H1 (cell line): ENCODE results near the gene ZHX3. TPM values are rescaled to one million over a fixed set of nuclear protein-coding genes. Genes with fewer than 3 reads are reported as not detected.
A peak's percentile ranks its signal among the peaks of the same experiment; 100 is the strongest.

Experiments used
- CTCF ChIA-PET: fragments of 300-600 bp; sonication (Branson Sonifier 250); formaldehyde crosslinking; loops from one replicate; lab custom pipeline; 2021; ENCODE audit not compliant: partially characterized antibody; lab: Charles Lee
- POLR2A ChIA-PET: fragments of 300-600 bp; sonication (Branson Sonifier 250); formaldehyde crosslinking; loops from one replicate; lab custom pipeline; 2021; ENCODE audit warnings: inconsistent platforms; ENCODE audit not compliant: partially characterized antibody; lab: Charles Lee
- DNase-seq, 2 experiments: peaks; one replicate each; pipeline versions ENCODE4 v3.0.0 to v3.0.0-alpha.2; 2010 to 2022; ENCODE audit warnings: low spot score in 2 of 2, low read depth in 1 of 2, mixed read lengths in 1 of 2
- FAIRE-seq: peaks from 2 replicates; lab custom pipeline; 2011; peaks lifted over from hg19 to GRCh38; lab: Jason Lieb, UNC
- H2AFZ ChIP-seq: 2 replicates; pipeline ENCODE4 v1.8.1; 2012; ENCODE audit warnings: low read length, inconsistent platforms
- H2AK5ac ChIP-seq: 2 replicates; pipeline ENCODE4 v1.6.1; 2013; ENCODE audit warnings: low read depth, low read length
- H2BK120ac ChIP-seq: replicated peaks from 2 replicates; pipeline ENCODE3; 2013; ENCODE audit warnings: low read depth, low read length, inconsistent platforms
- H2BK12ac ChIP-seq: 2 replicates; pipeline ENCODE4 v1.6.1; 2013; ENCODE audit warnings: low read depth, low read length
- H2BK15ac ChIP-seq: 2 replicates; pipeline ENCODE4 v1.6.1; 2013; ENCODE audit warnings: low read length
- H2BK20ac ChIP-seq: 2 replicates; pipeline ENCODE4 v1.6.1; 2013; ENCODE audit warnings: low read length
- H2BK5ac ChIP-seq: 2 replicates; pipeline ENCODE4 v1.6.1; 2013; ENCODE audit warnings: low read depth, low read length
- H3K14ac ChIP-seq: 2 replicates; pipeline ENCODE4 v1.6.1; 2013; ENCODE audit warnings: inconsistent platforms; ENCODE audit not compliant: insufficient read length
- H3K18ac ChIP-seq: 2 replicates; pipeline ENCODE4 v1.6.1; 2013; ENCODE audit warnings: low read length; ENCODE audit errors: extremely low read depth
- H3K23ac ChIP-seq: 2 replicates; pipeline ENCODE4 v1.6.1; 2013; ENCODE audit warnings: inconsistent platforms; ENCODE audit not compliant: insufficient read length
- H3K23me2 ChIP-seq: 2 replicates; pipeline ENCODE4 v1.6.1; 2013; ENCODE audit warnings: low read depth, low read length
- H3K27ac ChIP-seq: 2 replicates; pipeline ENCODE4 v1.6.1; 2011; ENCODE audit warnings: low read depth, low read length, inconsistent platforms
- H3K27me3 ChIP-seq, 4 experiments: replicated peaks in 1 of 4; 1 replicate in 1 of 4; 2 replicates in 3 of 4; pipeline versions ENCODE4 v1.6.1 to v1.8.1; 2011 to 2013; ENCODE audit warnings: low read length in 3 of 4, mild to moderate bottlenecking in 3 of 4, inconsistent platforms in 2 of 4, mixed read lengths in 2 of 4, moderate library complexity in 1 of 4; ENCODE audit not compliant: control insufficient read depth in 3 of 4, insufficient read depth in 3 of 4; ENCODE audit errors: extremely low read depth in 1 of 4
- H3K36me3 ChIP-seq, 4 experiments: 2 replicates each; pipeline versions ENCODE4 v1.6.1 to v1.8.1; 2011 to 2013; ENCODE audit warnings: mild to moderate bottlenecking in 4 of 4, low read length in 3 of 4, moderate library complexity in 2 of 4, control low read depth in 1 of 4, inconsistent platforms in 1 of 4; ENCODE audit not compliant: insufficient read depth in 4 of 4, control insufficient read depth in 2 of 4
- H3K4ac ChIP-seq: replicated peaks from 2 replicates; pipeline ENCODE3; 2013; ENCODE audit warnings: low read length, low read depth, mixed read lengths, inconsistent platforms; ENCODE audit not compliant: insufficient read length
- H3K4me1 ChIP-seq, 4 experiments: replicated peaks in 1 of 4; 1 replicate in 1 of 4; 2 replicates in 3 of 4; pipeline versions ENCODE4 v1.6.1 to v1.8.1; 2011 to 2013; ENCODE audit warnings: low read length in 3 of 4, inconsistent platforms in 2 of 4, mixed read lengths in 1 of 4; ENCODE audit not compliant: insufficient read depth in 4 of 4, control insufficient read depth in 3 of 4
- H3K4me2 ChIP-seq, 2 experiments: 2 replicates each; pipeline versions ENCODE4 v1.6.1 to v1.8.1; 2011 to 2013; ENCODE audit warnings: low read depth in 2 of 2, low read length in 2 of 2, control low read depth in 1 of 2, inconsistent platforms in 1 of 2, mild to moderate bottlenecking in 1 of 2; ENCODE audit not compliant: insufficient read depth in 1 of 2
- H3K4me3 ChIP-seq, 4 experiments: fragments of 200-600, 300-600 bp in 1 of 4; sonication (generic), shearing (Covaris generic), sonication (Bioruptor Twin) in 1 of 4; 2 replicates each; pipeline versions ENCODE4 v1.5.1 to v1.8.1; 2011 to 2016; ENCODE audit warnings: low read length in 4 of 4, low read depth in 3 of 4, control low read depth in 2 of 4, inconsistent platforms in 2 of 4, mild to moderate bottlenecking in 2 of 4, mixed read lengths in 1 of 4, moderate library complexity in 1 of 4; ENCODE audit not compliant: insufficient read depth in 2 of 4; ENCODE audit errors: extremely low read depth in 1 of 4
- H3K56ac ChIP-seq: replicated peaks from 2 replicates; pipeline ENCODE3; 2013; ENCODE audit warnings: low read depth, mild to moderate bottlenecking, mixed read lengths, low read length, inconsistent platforms; ENCODE audit not compliant: insufficient read length
- H3K79me1 ChIP-seq: 2 replicates; pipeline ENCODE4 v1.6.1; 2013; ENCODE audit warnings: low read depth, low read length, control low read depth
- H3K79me2 ChIP-seq, 2 experiments: 2 replicates each; pipeline versions ENCODE4 v1.6.1 to v1.8.1; 2012 to 2013; ENCODE audit warnings: low read length in 2 of 2, mild to moderate bottlenecking in 2 of 2, inconsistent platforms in 1 of 2; ENCODE audit not compliant: insufficient read depth in 2 of 2, control insufficient read depth in 1 of 2
- H3K9ac ChIP-seq, 4 experiments: replicated peaks in 1 of 4; 1 replicate in 1 of 4; 2 replicates in 3 of 4; pipeline versions ENCODE4 v1.6.1 to v1.8.1; 2011 to 2013; ENCODE audit warnings: low read depth in 3 of 4, low read length in 3 of 4, control low read depth in 2 of 4, mild to moderate bottlenecking in 2 of 4, moderate library complexity in 2 of 4, inconsistent platforms in 1 of 4; ENCODE audit errors: extremely low read depth in 1 of 4
- H3K9me3 ChIP-seq, 2 experiments: 2 replicates each; pipeline versions ENCODE4 v1.6.1 to v1.8.1; 2012 to 2013; ENCODE audit warnings: mild to moderate bottlenecking in 2 of 2, moderate library complexity in 2 of 2, control low read depth in 1 of 2, inconsistent platforms in 1 of 2, low read depth in 1 of 2, low read length in 1 of 2, mixed read lengths in 1 of 2; ENCODE audit not compliant: insufficient read depth in 2 of 2
- H4K20me1 ChIP-seq, 2 experiments: replicated peaks in 1 of 2; 2 replicates each; pipeline versions ENCODE3 to v1.8.1; 2011 to 2013; ENCODE audit warnings: inconsistent platforms in 2 of 2, low read length in 2 of 2, mild to moderate bottlenecking in 1 of 2; ENCODE audit not compliant: insufficient read depth in 2 of 2, control insufficient read depth in 1 of 2
- H4K5ac ChIP-seq: 2 replicates; pipeline ENCODE4 v1.6.1; 2013; ENCODE audit warnings: low read length, low read depth, mixed read lengths, inconsistent platforms; ENCODE audit not compliant: insufficient read length
- H4K8ac ChIP-seq: 2 replicates; pipeline ENCODE4 v1.8.0; 2013; ENCODE audit warnings: mild to moderate bottlenecking, moderate library complexity, low read length, inconsistent platforms; ENCODE audit not compliant: insufficient read depth; ENCODE audit errors: extremely low read depth
- H4K91ac ChIP-seq: replicated peaks from 2 replicates; pipeline ENCODE3; 2013; ENCODE audit warnings: low read length, mixed read lengths, inconsistent platforms; ENCODE audit not compliant: insufficient read length
- WGBS, 2 experiments: shearing (Covaris generic) in 1 of 2; methylation state at CpG; one replicate each; pipeline versions ENCODE4 v1.1.6 to v1.1.7; 2013 to 2015; ENCODE audit warnings: low lambda C conversion rate in 2 of 2, mixed read lengths in 2 of 2, inconsistent platforms in 1 of 2, low coverage in 1 of 2, missing lambda C conversion rate in 1 of 2; ENCODE audit not compliant: insufficient replicate concordance in 2 of 2, insufficient coverage in 1 of 2, insufficient read length in 1 of 2; ENCODE audit errors: extremely low coverage in 1 of 2, missing lambda C conversion rate in 1 of 2; 5-methylcytosine and 5-hydroxymethylcytosine counted together
- polyA plus RNA-seq, 7 experiments: library from polyadenylated mRNA; depleted of rRNA in 3 of 7; stranded (reverse) in 5 of 7; unstranded in 2 of 7; fragments of >200 nt in 5 of 7; fragments of 200-250 nt in 2 of 7; gene quantifications; 1 replicate in 5 of 7; 2 replicates in 1 of 7; 4 replicates in 1 of 7; pipeline versions ENCODE4 v1.2.1 to v1.2.3, GENCODE V29; 2011 to 2013; ENCODE audit warnings: missing spikeins in 2 of 7, mixed read lengths in 2 of 7
- total RNA-seq: library from RNA; stranded (reverse); fragmentation: NEBNext Ultra II Directional; extraction: Animal tissue kit (Norgen Biotek cat#: 25700); gene quantifications from 2 replicates; pipeline ENCODE4 v1.2.1, GENCODE V29; 2021

The ZHX3 gene
- total and polyA plus RNA-seq, 2 of the 8 experiments (the other 6 are each of a cell fraction or from before 2014, with no cell fraction given) = 1.00 to 7.8 TPM

DNA sequence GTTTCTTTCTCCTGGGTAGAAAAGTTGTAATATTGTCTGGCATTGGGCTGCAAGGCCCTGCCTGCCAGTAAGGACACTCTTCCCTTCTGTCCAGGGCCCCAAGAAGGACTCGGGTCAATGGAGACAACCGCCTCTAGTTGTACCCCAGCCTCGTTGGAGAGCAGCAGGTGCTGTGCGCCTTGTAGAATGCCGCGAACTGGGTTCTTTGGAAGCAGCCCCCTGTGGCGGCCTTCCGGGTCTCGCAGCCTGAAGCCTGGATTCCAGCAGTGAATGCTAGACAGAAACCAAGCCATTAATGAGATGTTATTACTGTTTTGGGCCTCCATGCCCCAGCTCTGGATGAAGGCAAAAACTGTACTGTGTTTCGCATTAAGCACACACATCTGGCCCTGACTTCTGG, 143.2 kb downstream of the ZHX3 start:
- Histone ChIP-seq H2BK20ac (no peak overlapping the region), H2AK5ac (no peak overlapping the region), H3K4me1 (peaks cover 0 to 4% (median 0%) of the 10 kb centered on the region in 4 experiments; a peak in 1 of 7 replicates), H3K56ac (no peak overlapping the region), H3K4me2 (no peak overlapping the region), H3K23me2 (no peaks in the 10 kb centered on the region), H4K91ac (no peak overlapping the region), H3K4me3 (no peak overlapping the region), H3K23ac (no peak overlapping the region), H3K9me3 (no peaks in the 10 kb centered on the region), H3K27ac (no peak overlapping the region), H4K8ac (no peak overlapping the region), H4K5ac (no peak overlapping the region), H2BK15ac (no peak overlapping the region), H3K27me3 (no peaks in the 10 kb centered on the region), H2BK12ac (no peak overlapping the region), H3K36me3 (peaks cover 31 to 65% (median 53%) of the 10 kb centered on the region in 4 experiments), H3K4ac (no peak overlapping the region), H3K9ac (no peak overlapping the region), H3K79me1 (no peaks in the 10 kb centered on the region; the same call in 1 of the 2 replicates), H3K18ac (no peak overlapping the region), H3K14ac (no peak overlapping the region), H4K20me1 (peaks cover 12 to 14% of the 10 kb centered on the region in 2 experiments), H3K79me2 (no peaks in the 10 kb centered on the region), H2BK120ac (no peak overlapping the region), H2AFZ (no peak overlapping the region), H2BK5ac (no peak overlapping the region)
- FAIRE-seq = no peak
- CTCF ChIA-PET = interaction anchor here (0.9 to 7.3 kb wide), 5 partner anchors 10 to 165 kb away, joined by 3 to 112 read pairs (median 16); partner anchors contain the start of gene LPIN3
- peak in 1 of 2 experiments; percentile 30 for DNase-seq
- POLR2A ChIA-PET = interaction anchor here (1.0 kb wide), 1 partner anchor 14 kb away, joined by 3 read pairs; no protein-coding TSS in a partner anchor
- 94% methylated on average over 10 of the region's 10 CpGs; no CpG with 5 or more reads in 1 of the 2 experiments for WGBS, 2 experiments
